ENCODE results near the gene BMI1.

Gene BMI1

DNA sequence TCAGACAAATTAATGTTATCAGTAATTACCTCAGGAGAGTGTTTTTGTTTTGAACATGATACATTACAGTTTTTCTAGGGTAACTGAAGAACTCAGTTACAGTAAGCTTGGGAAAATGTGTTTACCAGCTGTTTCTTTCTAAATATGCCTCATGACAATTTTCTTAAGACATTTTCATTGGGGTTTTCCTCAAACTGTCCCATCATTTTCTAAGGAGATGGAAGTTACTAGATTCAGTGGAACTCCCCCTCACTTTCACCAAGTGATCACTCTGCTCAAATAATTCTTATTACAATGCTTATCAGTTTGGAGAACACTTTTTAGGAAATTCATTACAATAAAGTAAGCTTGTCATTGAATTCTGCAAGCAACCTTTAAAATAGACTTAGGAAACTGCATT is 18.0 kb downstream of the BMI1 start:
- peaks cover 4% of the 10 kb centered on the region for H3K4me1 ChIP-seq (ENCODE audit: control insufficient read depth, insufficient read depth, low read length)
- H3K36me3 ChIP-seq (ENCODE audit: control insufficient read depth in 2 of 2, insufficient read depth in 1 of 2, low read length in 2 of 2) = peaks cover 0 to under 1% of the 10 kb centered on the region in 2 experiments; a peak in 1 of 3 replicates
- CTCF ChIA-PET = interaction anchor here (0.5 to 1.6 kb wide), 2 partner anchors 345 kb away, joined by 5 to 7 read pairs; no protein-coding TSS in a partner anchor
- no peaks in the 10 kb centered on the region for H3K9me3 ChIP-seq (ENCODE audit: control insufficient read depth, insufficient read depth, low read depth, low read length)
- H3K27ac ChIP-seq (ENCODE audit: extremely low read depth, low read depth, low read length) = no peak overlapping the region
- POLR2A ChIA-PET = interaction anchor here (2.6 kb wide), 1 partner anchor 17 kb away, joined by 8 read pairs; no protein-coding TSS in a partner anchor
- no peak overlapping the region for H3K4me3 ChIP-seq (ENCODE audit: low read depth, low read length)
- TF ChIP-seq, protein P1, sequence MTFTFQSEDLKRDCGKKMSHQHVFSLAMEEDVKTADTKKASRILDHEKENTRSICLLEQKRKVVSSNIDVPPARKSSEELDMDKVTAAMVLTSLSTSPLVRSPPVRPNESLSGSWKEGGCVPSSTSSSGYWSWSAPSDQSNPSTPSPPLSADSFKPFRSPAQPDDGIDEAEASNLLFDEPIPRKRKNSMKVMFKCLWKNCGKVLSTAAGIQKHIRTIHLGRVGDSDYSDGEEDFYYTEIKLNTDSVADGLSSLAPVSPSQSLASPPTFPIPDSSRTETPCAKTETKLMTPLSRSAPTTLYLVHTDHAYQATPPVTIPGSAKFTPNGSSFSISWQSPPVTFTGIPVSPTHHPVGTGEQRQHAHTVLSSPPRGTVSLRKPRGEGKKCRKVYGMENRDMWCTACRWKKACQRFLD (tag by site-specific recombination; IDR thresholded peaks at IDR 0.05) = no peak
- TF ChIP-seq, protein P2, sequence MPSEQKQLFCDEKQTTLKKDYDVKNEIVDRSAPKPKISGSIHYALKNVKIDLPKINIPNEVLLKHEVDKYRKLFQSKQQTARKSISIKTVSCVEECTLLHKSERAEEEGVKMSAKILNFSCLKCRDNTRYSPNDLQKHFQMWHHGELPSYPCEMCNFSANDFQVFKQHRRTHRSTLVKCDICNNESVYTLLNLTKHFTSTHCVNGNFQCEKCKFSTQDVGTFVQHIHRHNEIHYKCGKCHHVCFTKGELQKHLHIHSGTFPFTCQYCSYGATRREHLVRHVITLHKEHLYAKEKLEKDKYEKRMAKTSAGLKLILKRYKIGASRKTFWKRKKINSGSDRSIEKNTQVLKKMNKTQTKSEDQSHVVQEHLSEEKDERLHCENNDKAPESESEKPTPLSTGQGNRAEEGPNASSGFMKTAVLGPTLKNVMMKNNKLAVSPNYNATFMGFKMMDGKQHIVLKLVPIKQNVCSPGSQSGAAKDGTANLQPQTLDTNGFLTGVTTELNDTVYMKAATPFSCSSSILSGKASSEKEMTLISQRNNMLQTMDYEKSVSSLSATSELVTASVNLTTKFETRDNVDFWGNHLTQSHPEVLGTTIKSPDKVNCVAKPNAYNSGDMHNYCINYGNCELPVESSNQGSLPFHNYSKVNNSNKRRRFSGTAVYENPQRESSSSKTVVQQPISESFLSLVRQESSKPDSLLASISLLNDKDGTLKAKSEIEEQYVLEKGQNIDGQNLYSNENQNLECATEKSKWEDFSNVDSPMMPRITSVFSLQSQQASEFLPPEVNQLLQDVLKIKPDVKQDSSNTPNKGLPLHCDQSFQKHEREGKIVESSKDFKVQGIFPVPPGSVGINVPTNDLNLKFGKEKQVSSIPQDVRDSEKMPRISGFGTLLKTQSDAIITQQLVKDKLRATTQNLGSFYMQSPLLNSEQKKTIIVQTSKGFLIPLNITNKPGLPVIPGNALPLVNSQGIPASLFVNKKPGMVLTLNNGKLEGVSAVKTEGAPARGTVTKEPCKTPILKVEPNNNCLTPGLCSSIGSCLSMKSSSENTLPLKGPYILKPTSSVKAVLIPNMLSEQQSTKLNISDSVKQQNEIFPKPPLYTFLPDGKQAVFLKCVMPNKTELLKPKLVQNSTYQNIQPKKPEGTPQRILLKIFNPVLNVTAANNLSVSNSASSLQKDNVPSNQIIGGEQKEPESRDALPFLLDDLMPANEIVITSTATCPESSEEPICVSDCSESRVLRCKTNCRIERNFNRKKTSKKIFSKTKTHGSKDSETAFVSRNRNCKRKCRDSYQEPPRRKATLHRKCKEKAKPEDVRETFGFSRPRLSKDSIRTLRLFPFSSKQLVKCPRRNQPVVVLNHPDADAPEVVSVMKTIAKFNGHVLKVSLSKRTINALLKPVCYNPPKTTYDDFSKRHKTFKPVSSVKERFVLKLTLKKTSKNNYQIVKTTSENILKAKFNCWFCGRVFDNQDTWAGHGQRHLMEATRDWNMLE (tag by site-specific recombination; conservative IDR thresholded peaks at IDR 0.05; ENCODE audit: low read depth) = no peak
- TF ChIP-seq YY2 (tag by site-specific recombination; IDR thresholded peaks at IDR 0.05) = no peak
- no peak for TF ChIP-seq ZNF211 (tag by site-specific recombination; IDR thresholded peaks at IDR 0.05; ENCODE audit: low read depth)
- no peak for TF ChIP-seq HOXD13 (CRISPR knock-in tag; IDR thresholded peaks at IDR 0.05; ENCODE audit: borderline replicate concordance)
- TF ChIP-seq, protein P3, sequence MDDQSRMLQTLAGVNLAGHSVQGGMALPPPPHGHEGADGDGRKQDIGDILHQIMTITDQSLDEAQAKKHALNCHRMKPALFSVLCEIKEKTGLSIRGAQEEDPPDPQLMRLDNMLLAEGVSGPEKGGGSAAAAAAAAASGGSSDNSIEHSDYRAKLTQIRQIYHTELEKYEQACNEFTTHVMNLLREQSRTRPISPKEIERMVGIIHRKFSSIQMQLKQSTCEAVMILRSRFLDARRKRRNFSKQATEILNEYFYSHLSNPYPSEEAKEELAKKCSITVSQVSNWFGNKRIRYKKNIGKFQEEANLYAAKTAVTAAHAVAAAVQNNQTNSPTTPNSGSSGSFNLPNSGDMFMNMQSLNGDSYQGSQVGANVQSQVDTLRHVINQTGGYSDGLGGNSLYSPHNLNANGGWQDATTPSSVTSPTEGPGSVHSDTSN (CRISPR knock-in tag; IDR thresholded peaks at IDR 0.05) = no peak
- TF ChIP-seq ZNF658 (tag by site-specific recombination; IDR thresholded peaks at IDR 0.05) = no peak
- TF ChIP-seq ZNF24 (tag by site-specific recombination; IDR thresholded peaks at IDR 0.05) = no peak
- no peak for TF ChIP-seq OVOL3 (tag by site-specific recombination; IDR thresholded peaks at IDR 0.05)
- TF ChIP-seq ZNF391 (tag by site-specific recombination; IDR thresholded peaks at IDR 0.05; ENCODE audit: borderline replicate concordance, low read depth) = no peak
- TF ChIP-seq FEZF1 (tag by site-specific recombination; IDR thresholded peaks at IDR 0.05) = 0 out of 2 replicates have a peak, but pooled peaks have one; percentile 2
- TF ChIP-seq TSHZ1 (tag by site-specific recombination; IDR thresholded peaks at IDR 0.05; ENCODE audit: borderline replicate concordance) = no peak
- TF ChIP-seq ZNF791 (tag by site-specific recombination; IDR thresholded peaks at IDR 0.05) = no peak
- no peak for TF ChIP-seq ZNF530 (tag by site-specific recombination; IDR thresholded peaks at IDR 0.05; ENCODE audit: low read depth)
- TF ChIP-seq, protein P4, sequence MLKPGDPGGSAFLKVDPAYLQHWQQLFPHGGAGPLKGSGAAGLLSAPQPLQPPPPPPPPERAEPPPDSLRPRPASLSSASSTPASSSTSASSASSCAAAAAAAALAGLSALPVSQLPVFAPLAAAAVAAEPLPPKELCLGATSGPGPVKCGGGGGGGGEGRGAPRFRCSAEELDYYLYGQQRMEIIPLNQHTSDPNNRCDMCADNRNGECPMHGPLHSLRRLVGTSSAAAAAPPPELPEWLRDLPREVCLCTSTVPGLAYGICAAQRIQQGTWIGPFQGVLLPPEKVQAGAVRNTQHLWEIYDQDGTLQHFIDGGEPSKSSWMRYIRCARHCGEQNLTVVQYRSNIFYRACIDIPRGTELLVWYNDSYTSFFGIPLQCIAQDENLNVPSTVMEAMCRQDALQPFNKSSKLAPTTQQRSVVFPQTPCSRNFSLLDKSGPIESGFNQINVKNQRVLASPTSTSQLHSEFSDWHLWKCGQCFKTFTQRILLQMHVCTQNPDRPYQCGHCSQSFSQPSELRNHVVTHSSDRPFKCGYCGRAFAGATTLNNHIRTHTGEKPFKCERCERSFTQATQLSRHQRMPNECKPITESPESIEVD (tag by site-specific recombination; IDR thresholded peaks at IDR 0.05) = peak; percentile 48; the same call in 1 of the 2 replicates
- no peak for TF ChIP-seq ZNF121 (tag by site-specific recombination; IDR thresholded peaks at IDR 0.05)
- no peak for TF ChIP-seq ZBTB21 (tag by site-specific recombination; IDR thresholded peaks at IDR 0.05)
- TF ChIP-seq, protein P5, sequence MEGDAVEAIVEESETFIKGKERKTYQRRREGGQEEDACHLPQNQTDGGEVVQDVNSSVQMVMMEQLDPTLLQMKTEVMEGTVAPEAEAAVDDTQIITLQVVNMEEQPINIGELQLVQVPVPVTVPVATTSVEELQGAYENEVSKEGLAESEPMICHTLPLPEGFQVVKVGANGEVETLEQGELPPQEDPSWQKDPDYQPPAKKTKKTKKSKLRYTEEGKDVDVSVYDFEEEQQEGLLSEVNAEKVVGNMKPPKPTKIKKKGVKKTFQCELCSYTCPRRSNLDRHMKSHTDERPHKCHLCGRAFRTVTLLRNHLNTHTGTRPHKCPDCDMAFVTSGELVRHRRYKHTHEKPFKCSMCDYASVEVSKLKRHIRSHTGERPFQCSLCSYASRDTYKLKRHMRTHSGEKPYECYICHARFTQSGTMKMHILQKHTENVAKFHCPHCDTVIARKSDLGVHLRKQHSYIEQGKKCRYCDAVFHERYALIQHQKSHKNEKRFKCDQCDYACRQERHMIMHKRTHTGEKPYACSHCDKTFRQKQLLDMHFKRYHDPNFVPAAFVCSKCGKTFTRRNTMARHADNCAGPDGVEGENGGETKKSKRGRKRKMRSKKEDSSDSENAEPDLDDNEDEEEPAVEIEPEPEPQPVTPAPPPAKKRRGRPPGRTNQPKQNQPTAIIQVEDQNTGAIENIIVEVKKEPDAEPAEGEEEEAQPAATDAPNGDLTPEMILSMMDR (tag by site-specific recombination; IDR thresholded peaks at IDR 0.05) = no peak
- TF ChIP-seq ZNF561 (tag by site-specific recombination; IDR thresholded peaks at IDR 0.05; ENCODE audit: borderline replicate concordance) = no peak
- TF ChIP-seq ZEB2 (tag by site-specific recombination; IDR thresholded peaks at IDR 0.05) = 0 out of 2 replicates have a peak, but pooled peaks have one; percentile 33
- no peak for TF ChIP-seq MYNN (tag by site-specific recombination; IDR thresholded peaks at IDR 0.05; ENCODE audit: borderline replicate concordance)
